ENCODE data around the gene UBE3A. TPM values are rescaled to one million over a fixed set of nuclear protein-coding genes. Genes with fewer than 3 reads are reported as not detected.
"Not testable (repeated sequence)": the region's sequence is repeated elsewhere in the genome, so short reads cannot be mapped to it uniquely, and the experiment has no call there.

UBE3A gene
- total and polyA plus RNA-seq, 2 experiments from 2014 or later: 85.5 to 96.7 TPM

GRCh38 chr15:25455226-25455625 is 16.4 kb upstream of the UBE3A start:
- Histone ChIP-seq H2AFZ (no peak overlapping the region), H3K9me2 (replicated peaks; ENCODE audit: insufficient read depth) (no peaks in the 10 kb centered on the region), H3K4me2 (no peak overlapping the region), H3K4me1 (ENCODE audit: insufficient read depth) (no peaks in the 10 kb centered on the region), H3K27ac (no peak overlapping the region), H3K9me3 (ENCODE audit: low read depth) (no peaks in the 10 kb centered on the region), H3K27me3 (no peaks in the 10 kb centered on the region), H4K20me1 (ENCODE audit: insufficient read depth, poor library complexity, severe bottlenecking) (no peaks in the 10 kb centered on the region), H3K4me3 (no peak overlapping the region), H3K79me2 (no peaks in the 10 kb centered on the region), H3K36me3 (replicated peaks; ENCODE audit: insufficient read depth, low read depth) (no peaks in the 10 kb centered on the region)
- TF ChIP-seq, protein P1, sequence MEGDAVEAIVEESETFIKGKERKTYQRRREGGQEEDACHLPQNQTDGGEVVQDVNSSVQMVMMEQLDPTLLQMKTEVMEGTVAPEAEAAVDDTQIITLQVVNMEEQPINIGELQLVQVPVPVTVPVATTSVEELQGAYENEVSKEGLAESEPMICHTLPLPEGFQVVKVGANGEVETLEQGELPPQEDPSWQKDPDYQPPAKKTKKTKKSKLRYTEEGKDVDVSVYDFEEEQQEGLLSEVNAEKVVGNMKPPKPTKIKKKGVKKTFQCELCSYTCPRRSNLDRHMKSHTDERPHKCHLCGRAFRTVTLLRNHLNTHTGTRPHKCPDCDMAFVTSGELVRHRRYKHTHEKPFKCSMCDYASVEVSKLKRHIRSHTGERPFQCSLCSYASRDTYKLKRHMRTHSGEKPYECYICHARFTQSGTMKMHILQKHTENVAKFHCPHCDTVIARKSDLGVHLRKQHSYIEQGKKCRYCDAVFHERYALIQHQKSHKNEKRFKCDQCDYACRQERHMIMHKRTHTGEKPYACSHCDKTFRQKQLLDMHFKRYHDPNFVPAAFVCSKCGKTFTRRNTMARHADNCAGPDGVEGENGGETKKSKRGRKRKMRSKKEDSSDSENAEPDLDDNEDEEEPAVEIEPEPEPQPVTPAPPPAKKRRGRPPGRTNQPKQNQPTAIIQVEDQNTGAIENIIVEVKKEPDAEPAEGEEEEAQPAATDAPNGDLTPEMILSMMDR (IDR thresholded peaks at IDR 0.05; ENCODE audit: poor library complexity): no peak
- TF ChIP-seq EZH2 (IDR thresholded peaks at IDR 0.05; ENCODE audit: borderline replicate concordance): no peak
- TF ChIP-seq EZH2phosphoT487 (IDR thresholded peaks at IDR 0.05; ENCODE audit: low read depth, severe bottlenecking, unreplicated experiment): no peak
- WGBS (ENCODE audit: low lambda C conversion rate, missing lambda C conversion rate): 88% methylated on average over 3 of the region's 3 CpGs
- no peak for DNase-seq (ENCODE audit: low spot score)

DNA sequence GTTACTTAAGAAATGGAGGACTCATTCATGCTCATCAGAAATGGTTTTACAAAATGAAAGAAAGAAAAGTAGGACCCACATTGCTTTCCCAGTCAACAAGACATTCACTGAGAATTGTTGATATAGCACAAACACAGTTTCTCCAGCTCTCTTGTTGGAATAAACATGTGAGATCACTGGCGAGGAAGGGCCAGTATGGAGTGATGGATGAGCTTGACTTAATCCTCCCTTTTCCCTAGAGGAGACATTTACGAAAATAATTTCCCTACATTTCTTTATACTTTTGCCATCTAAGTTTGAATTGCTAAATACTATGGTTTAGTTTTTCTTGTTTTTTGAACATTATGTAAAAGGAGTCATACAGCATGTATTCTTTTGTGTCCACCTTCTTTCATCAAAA is 15.9 kb upstream of the UBE3A start:
- no peak overlapping the region for H3K27ac ChIP-seq

GRCh38 chr15:25453246-25453645 is 14.4 kb upstream of the UBE3A start:
- not testable (repeated sequence) for H2AFZ ChIP-seq; H3K9me3 ChIP-seq (ENCODE audit: low read depth); H3K36me3 ChIP-seq (replicated peaks; ENCODE audit: insufficient read depth, low read depth); H3K4me1 ChIP-seq (ENCODE audit: insufficient read depth); H3K27me3 ChIP-seq; H3K79me2 ChIP-seq; H3K4me2 ChIP-seq; DNase-seq (ENCODE audit: low spot score); H3K27ac ChIP-seq; H3K9me2 ChIP-seq (replicated peaks; ENCODE audit: insufficient read depth); H4K20me1 ChIP-seq (ENCODE audit: insufficient read depth, poor library complexity, severe bottlenecking); H3K4me3 ChIP-seq
- whole genome bisulfite sequencing (ENCODE audit: low lambda C conversion rate, missing lambda C conversion rate): 87% methylated on average over 5 of the region's 5 CpGs

More for the DNA sequence above, 15.9 kb upstream of the UBE3A start:
- H2AFZ ChIP-seq: no peak overlapping the region
- H3K4me3 ChIP-seq: no peak overlapping the region
- no peaks in the 10 kb centered on the region for H4K20me1 ChIP-seq (ENCODE audit: insufficient read depth, poor library complexity, severe bottlenecking)
- no peaks in the 10 kb centered on the region for H3K9me2 ChIP-seq (replicated peaks; ENCODE audit: insufficient read depth)
- no peak for DNase-seq (ENCODE audit: low spot score)
- no peaks in the 10 kb centered on the region for H3K4me1 ChIP-seq (ENCODE audit: insufficient read depth)
- no peaks in the 10 kb centered on the region for H3K9me3 ChIP-seq (ENCODE audit: low read depth)
- H3K79me2 ChIP-seq: no peaks in the 10 kb centered on the region
- H3K27me3 ChIP-seq: no peaks in the 10 kb centered on the region
- WGBS (ENCODE audit: low lambda C conversion rate, missing lambda C conversion rate): 88% methylated on average over 2 of the region's 2 CpGs
- no peaks in the 10 kb centered on the region for H3K36me3 ChIP-seq (replicated peaks; ENCODE audit: insufficient read depth, low read depth)
- H3K4me2 ChIP-seq: no peak overlapping the region
- TF ChIP-seq EZH2 (IDR thresholded peaks at IDR 0.05; ENCODE audit: borderline replicate concordance) (no peak), EZH2phosphoT487 (IDR thresholded peaks at IDR 0.05; ENCODE audit: low read depth, severe bottlenecking, unreplicated experiment) (no peak)
- TF ChIP-seq, protein P1 (IDR thresholded peaks at IDR 0.05; ENCODE audit: poor library complexity): no peak

- no peaks in the 10 kb centered on the region for H3K79me2 ChIP-seq
- no peak overlapping the region for H3K4me3 ChIP-seq
- H4K20me1 ChIP-seq (ENCODE audit: insufficient read depth, poor library complexity, severe bottlenecking): no peaks in the 10 kb centered on the region
- H3K27me3 ChIP-seq: no peaks in the 10 kb centered on the region
- H3K9me3 ChIP-seq (ENCODE audit: low read depth): no peaks in the 10 kb centered on the region
- no peak overlapping the region for H2AFZ ChIP-seq
- 96% methylated on average over 1 of the region's 1 CpG for WGBS (ENCODE audit: low lambda C conversion rate, missing lambda C conversion rate)
- no peaks in the 10 kb centered on the region for H3K36me3 ChIP-seq (replicated peaks; ENCODE audit: insufficient read depth, low read depth)
- DNase-seq (ENCODE audit: low spot score): no peak
- H3K4me1 ChIP-seq (ENCODE audit: insufficient read depth): no peaks in the 10 kb centered on the region
- no peak overlapping the region for H3K4me2 ChIP-seq
- no peak for TF ChIP-seq EZH2 (IDR thresholded peaks at IDR 0.05; ENCODE audit: borderline replicate concordance)
- no peak overlapping the region for H3K27ac ChIP-seq
- H3K9me2 ChIP-seq (replicated peaks; ENCODE audit: insufficient read depth): no peaks in the 10 kb centered on the region
These were observed 12.7 kb upstream of the UBE3A start for GRCh38 chr15:25451501-25451900.
